ENCODE results near the gene MXD4. TPM values are rescaled to one million over a fixed set of nuclear protein-coding genes. Genes with fewer than 3 reads are reported as not detected.
A peak's percentile ranks its signal among the peaks of the same experiment; 100 is the strongest.

Gene MXD4
- total RNA-seq, 4 donors from 2014 or later = 33.3 to 62.6 (median 47.6) TPM

DNA sequence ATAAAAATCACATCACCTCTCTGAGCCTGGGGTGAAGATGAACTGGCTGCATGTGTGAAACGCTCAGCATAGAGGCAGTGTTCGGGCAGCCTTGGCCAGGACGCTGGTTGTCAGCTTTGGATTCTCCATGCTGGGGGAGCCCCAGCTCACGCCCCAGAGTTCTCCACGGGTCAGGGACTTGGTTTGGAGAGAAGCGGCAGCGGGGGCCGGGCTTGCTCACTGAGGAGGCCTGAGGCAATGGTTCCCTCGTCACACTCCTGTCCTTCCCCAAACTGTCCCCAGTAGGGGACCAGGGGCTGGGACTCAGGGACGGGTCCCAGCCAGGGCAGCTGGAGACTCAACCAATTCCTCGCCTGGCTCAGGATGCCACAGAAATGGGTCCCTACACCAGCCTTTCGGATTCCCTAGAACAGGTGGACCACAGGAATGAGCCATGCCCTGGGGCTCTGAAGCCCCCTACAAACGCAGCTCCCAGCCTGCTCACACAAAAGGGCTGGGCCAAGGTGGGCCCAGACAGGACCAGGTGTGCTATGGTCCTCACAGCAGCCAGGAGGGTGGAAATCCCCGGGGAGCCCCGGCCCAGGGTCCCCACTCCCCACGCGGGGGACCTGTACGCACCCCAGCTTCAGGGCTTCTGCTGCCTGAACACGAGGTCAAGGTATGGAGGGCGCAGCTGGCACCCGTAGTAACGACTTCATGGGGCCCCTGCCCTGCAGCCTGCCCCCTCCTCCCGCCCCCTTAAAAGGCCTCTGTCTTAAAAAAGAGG lies 1.4 kb downstream of the MXD4 start:
- 28 to 30% methylated on average over 11 to 21 of the region's 23 CpGs for WGBS, 2 donors
- peak overlapping the region; percentile 67 for H3K4me3 ChIP-seq (ENCODE audit: low read depth, poor library complexity, severe bottlenecking)
- TF ChIP-seq, protein P1, sequence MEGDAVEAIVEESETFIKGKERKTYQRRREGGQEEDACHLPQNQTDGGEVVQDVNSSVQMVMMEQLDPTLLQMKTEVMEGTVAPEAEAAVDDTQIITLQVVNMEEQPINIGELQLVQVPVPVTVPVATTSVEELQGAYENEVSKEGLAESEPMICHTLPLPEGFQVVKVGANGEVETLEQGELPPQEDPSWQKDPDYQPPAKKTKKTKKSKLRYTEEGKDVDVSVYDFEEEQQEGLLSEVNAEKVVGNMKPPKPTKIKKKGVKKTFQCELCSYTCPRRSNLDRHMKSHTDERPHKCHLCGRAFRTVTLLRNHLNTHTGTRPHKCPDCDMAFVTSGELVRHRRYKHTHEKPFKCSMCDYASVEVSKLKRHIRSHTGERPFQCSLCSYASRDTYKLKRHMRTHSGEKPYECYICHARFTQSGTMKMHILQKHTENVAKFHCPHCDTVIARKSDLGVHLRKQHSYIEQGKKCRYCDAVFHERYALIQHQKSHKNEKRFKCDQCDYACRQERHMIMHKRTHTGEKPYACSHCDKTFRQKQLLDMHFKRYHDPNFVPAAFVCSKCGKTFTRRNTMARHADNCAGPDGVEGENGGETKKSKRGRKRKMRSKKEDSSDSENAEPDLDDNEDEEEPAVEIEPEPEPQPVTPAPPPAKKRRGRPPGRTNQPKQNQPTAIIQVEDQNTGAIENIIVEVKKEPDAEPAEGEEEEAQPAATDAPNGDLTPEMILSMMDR (IDR thresholded peaks at IDR 0.05) = no peak
- TF ChIP-seq POLR2A (IDR thresholded peaks at IDR 0.05) = no peak
- peak in 1 of 2 donors; percentile 87 for DNase-seq (ENCODE audit: low spot score in 2 of 2)
- intact Hi-C loops (cut with DNase I; ENCODE audit: low total_unique reads) = no loop called here

DNA sequence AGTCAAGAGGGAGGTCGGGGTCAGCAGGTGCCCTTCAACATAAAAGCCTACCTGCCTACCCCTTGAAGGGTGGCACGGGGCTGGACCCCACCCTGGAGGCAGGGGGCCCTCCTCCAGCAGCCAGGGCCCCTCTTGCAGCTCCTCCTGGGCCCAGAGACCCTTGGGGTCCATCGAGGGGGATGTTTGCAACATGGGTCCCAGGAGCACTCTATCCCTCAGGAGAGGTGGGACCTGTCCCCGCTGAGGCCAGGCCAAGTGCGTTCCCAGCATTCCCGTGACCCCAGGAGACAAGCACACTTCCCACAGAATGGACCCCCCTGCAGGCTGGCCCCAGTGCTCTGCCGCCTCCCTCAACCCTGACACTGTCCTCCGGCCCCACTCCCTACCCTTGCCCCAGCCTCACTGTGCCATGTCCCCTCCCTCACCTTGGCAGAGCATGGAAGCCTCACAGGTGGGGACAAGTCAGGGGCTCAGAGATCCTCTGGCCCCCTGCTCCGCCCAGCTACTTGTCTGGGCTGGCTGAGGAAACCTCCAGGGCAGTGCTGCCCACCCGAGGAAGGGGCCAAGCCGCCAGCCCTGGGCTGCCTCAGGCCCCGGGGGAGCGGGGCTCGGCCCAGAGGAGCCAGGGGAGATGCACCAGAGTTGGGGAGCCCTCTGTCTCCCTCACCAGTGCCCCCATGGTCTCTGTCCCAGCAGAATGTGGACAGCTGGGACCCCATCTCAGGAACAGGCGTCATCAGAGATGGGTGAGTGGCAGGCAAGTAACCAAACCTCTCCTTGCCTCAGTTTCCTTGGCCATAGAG lies 2.2 kb downstream of the MXD4 start:
- WGBS, 2 donors = 64 to 73% methylated on average over 14 of the region's 15 CpGs
- intact Hi-C loops (cut with DNase I; ENCODE audit: low total_unique reads) = no loop called here
- DNase-seq (ENCODE audit: low spot score in 2 of 2) = peak in 1 of 2 donors; percentile 81
- H3K4me3 ChIP-seq (ENCODE audit: low read depth, poor library complexity, severe bottlenecking) = no peak overlapping the region
- TF ChIP-seq POLR2A (IDR thresholded peaks at IDR 0.05) = no peak
- TF ChIP-seq, protein P1 (IDR thresholded peaks at IDR 0.05) = no peak

DNA sequence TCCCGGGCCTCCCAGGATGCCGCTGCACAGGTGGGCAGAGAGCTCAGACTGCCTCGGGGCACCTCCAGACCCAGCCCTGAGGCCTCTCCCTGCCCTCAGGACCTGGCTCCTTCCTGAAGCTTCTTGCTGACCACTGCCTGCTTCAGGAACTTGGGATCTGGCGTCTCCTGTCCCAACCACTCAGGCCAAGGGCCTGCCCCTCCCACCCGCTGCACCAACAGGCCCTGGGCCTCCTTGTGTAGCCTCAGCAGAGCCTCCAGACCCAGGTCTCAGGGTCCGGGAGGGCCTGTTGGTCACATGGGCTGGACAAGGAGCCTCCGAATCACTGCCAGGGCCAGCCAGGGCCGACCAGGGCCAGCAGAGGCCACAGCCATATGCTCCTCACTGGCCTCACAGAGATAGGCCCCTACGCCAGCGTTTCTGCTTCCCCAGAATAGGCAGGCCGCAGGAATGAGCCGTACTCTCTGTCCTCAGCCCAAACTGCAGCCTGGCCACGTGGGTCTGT lies 2.8 kb downstream of the MXD4 start:
- intact Hi-C loops (cut with DNase I; ENCODE audit: low total_unique reads) = no loop called here
- H3K4me3 ChIP-seq (ENCODE audit: low read depth, poor library complexity, severe bottlenecking) = no peak overlapping the region
- TF ChIP-seq POLR2A (IDR thresholded peaks at IDR 0.05) = no peak
- TF ChIP-seq, protein P1 (IDR thresholded peaks at IDR 0.05) = no peak
- peak in 1 of 2 donors; percentile 81 for DNase-seq (ENCODE audit: low spot score in 2 of 2)
- 59 to 74% methylated on average over 7 to 12 of the region's 13 CpGs for WGBS, 2 donors

DNA sequence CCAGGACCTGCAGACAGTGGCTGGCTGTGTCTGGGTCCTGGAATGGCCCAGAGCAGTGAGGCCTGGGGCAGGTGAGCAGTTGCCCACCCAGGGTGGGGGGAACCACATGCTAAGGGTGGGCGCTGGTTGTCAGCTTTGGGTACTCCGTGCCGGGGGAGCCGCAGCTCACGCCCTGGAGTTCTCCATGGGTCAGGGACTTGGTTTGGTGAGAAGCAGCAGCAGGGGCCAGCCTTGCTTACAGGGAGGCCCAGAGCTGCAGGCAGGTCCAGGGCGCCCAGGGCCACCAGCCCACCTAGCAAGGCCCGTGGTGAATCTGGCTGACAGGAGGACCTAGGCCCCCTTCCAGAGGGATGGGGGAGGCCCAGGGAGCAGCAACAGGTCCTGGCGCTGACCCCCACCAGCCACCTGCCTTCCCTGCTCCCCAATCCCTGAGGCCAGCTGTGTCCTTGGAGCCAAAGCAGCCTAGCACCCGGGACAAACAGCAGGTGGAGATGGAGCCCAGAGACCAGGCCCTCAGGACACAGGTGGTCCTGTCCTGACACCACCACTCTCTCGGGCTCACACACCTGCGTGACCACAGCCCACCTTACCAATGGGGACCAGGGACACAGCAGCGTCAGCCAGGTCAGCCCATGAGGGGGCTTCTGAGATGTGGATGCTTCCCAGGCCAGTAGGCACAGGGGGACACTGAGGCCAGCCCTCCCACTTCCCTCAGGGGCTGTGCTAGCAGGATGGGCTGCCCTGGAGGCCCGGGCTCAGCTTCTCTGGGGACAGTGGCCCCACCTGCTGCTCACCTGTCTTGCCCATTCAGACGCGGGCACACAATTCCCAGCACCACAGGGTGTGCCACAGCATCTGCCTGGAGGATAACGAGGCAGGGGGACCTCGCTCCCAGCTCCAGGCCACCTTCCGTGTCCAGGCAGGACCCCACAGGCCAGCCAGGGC lies 3.5 kb downstream of the MXD4 start:
- DNase-seq (ENCODE audit: low spot score in 2 of 2) = peak; percentile 13 to 82
- 78 to 88% methylated on average over 13 to 14 of the region's 18 CpGs for WGBS, 2 donors
- no peak for TF ChIP-seq POLR2A (IDR thresholded peaks at IDR 0.05)
- TF ChIP-seq, protein P1 (IDR thresholded peaks at IDR 0.05) = no peak
- no peak overlapping the region for H3K4me3 ChIP-seq (ENCODE audit: low read depth, poor library complexity, severe bottlenecking)
- intact Hi-C loops (cut with DNase I; ENCODE audit: low total_unique reads) = no loop called here

DNA sequence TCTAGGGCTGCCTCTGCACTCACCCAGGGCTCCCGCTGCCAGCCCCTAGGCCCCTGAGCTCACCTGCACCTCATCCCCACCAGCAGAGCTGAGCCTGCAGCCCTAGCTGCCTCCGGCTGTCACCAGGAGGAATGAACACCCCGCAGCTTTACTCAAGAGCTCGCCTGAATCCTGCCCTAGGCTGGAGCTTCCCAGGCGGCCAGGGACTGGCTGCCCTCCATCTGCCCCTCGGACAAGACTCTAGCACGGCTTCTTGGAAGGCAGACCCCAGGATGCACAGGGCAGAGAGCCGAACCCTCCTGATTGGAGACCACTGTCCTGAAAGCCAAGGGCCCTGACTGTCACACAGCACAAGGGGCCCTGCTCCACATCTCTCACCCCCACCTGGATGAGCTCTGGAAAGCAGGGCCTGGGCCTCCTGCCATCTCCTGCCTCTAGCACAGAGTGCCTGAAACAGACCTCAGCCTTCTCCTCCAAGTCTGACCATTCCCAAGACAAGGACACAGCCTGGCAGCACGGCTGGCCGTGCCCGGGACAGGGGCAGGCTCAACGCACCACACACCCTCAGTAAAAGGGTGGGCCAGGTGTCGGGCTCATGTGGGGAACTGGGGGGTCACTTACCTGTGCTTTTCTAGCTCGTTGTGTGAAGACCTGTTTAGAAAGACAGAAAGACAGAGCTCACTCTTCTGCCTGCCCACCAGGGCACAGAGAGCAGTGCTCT lies 4.4 kb downstream of the MXD4 start:
- intact Hi-C loops (cut with DNase I; ENCODE audit: low total_unique reads) = no loop called here
- TF ChIP-seq, protein P1 (IDR thresholded peaks at IDR 0.05) = no peak
- no peak for TF ChIP-seq POLR2A (IDR thresholded peaks at IDR 0.05)
- WGBS, 2 donors = 69 to 79% methylated on average over 6 to 14 of the region's 14 CpGs
- DNase-seq (ENCODE audit: low spot score in 2 of 2) = peak; percentile 12 to 84
- H3K4me3 ChIP-seq (ENCODE audit: low read depth, poor library complexity, severe bottlenecking) = no peak overlapping the region
